Activated T-cell treated with anti-CD3 and anti-CD28 coated beads, Interleukin-2, amount 50 U/mL, for 24 hours (primary cell): ENCODE measurements around the gene PLA2G6.

Source experiments
- DNase-seq: peaks from one replicate; pipeline ENCODE4 v3.0.0-alpha.2; 2020
- H3K27ac Mint-ChIP-seq: 2 replicates; pipeline ENCODE4 v1.8.0; 2020; ENCODE audit warnings: mild to moderate bottlenecking, mixed read lengths
- H3K27me3 Mint-ChIP-seq: 2 replicates; pipeline ENCODE4 v1.8.0; 2020; ENCODE audit warnings: mixed read lengths
- H3K36me3 Mint-ChIP-seq: 2 replicates; pipeline ENCODE4 v1.8.0; 2020; ENCODE audit warnings: low read depth, mixed read lengths
- H3K4me1 Mint-ChIP-seq: 2 replicates; pipeline ENCODE4 v1.8.0; 2020; ENCODE audit warnings: low read depth, mixed read lengths
- H3K4me3 Mint-ChIP-seq: 2 replicates; pipeline ENCODE4 v1.8.0; 2020; ENCODE audit warnings: mild to moderate bottlenecking, moderate library complexity, mixed read lengths
- H3K9me3 Mint-ChIP-seq: 2 replicates; pipeline ENCODE4 v1.8.0; 2020; ENCODE audit warnings: mixed read lengths

PLA2G6 gene

DNA sequence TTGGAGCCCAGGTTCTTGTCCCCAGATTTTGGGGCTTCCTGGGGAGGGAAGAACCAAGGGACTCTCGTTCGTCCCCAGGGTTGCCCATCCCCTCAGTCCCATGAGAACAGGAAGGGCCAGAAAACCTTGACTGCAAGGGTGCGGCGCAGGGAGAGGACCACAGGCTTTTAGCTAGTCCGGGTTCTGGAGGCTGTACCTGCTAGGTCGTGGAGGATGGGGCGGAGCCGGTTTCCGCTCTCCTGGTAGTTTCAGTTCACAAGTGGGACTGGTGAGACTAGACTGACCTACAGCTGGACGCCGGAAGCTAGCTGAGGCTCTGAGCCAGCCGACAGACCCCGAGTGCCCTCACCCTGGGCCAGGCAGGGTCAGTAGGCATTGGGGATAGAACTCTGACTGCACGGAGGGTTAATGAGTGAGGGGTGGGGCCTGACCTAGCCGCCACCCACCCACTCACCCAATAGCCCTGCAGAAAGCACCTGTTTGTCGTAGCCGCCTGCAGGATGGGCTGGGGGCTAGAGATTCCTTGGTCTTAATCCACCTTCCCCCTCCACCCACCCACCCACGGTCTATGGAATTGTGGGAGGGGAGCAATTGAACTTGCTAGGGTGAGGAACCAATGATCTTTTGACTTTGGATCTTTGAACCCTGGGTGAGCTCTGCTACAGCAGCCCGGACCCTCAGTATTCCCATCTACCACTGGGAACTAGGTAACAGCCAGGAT lies 21.6 kb upstream of the PLA2G6 start:
- peaks cover 42% of the 10 kb centered on the region for H3K4me1 Mint-ChIP-seq

DNA sequence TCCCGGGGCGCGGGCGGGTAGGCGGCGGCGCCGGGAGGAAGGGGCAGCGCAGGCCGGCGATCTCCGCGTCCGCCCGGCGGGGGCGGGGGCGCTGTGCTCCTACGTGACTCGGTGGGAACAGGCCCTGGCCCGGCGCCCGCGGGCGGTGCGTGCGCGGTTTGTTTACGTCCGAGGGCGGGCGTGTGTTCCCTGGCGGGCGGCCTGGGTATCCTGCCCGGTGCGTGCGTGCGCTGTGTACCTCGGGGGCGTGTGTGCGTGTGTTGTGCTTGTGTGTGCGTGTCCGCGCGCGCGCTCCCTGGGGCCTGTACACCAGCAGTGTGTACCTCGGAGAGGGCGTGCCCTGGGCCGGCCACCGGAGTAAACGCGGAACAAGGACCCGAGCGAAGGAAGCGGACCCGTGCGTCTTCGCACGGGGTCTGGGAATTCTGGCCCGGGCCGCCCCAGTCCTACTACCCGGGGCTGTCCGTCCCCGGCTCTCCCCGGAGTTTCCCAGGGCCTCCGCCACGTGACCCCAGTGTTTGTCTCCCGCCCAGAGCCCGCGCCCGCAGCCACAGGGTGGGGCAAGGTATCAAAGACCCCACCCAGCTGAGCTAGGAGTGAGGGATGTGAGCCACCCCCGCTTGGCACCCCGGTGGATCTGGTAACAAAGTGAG lies 20.9 kb upstream of the PLA2G6 start:
- no peaks in the 10 kb centered on the region for H3K27me3 Mint-ChIP-seq
- peak; percentile 69 for DNase-seq
- no peaks in the 10 kb centered on the region for H3K9me3 Mint-ChIP-seq
- H3K4me1 Mint-ChIP-seq, result peaks cover 39% of the 10 kb centered on the region
- peaks cover 4% of the 10 kb centered on the region for H3K36me3 Mint-ChIP-seq
- H3K4me3 Mint-ChIP-seq, result peak overlapping the region; percentile 85
- peak overlapping the region; percentile 91 for H3K27ac Mint-ChIP-seq

More for the DNA sequence above, 21.6 kb upstream of the PLA2G6 start:
- peak overlapping the region; percentile 85 for H3K4me3 Mint-ChIP-seq
- peaks cover 6% of the 10 kb centered on the region for H3K36me3 Mint-ChIP-seq
- peak; percentile 58 for DNase-seq
- peak overlapping the region; percentile 91 for H3K27ac Mint-ChIP-seq
- H3K27me3 Mint-ChIP-seq, result no peaks in the 10 kb centered on the region
- no peaks in the 10 kb centered on the region for H3K9me3 Mint-ChIP-seq

DNA sequence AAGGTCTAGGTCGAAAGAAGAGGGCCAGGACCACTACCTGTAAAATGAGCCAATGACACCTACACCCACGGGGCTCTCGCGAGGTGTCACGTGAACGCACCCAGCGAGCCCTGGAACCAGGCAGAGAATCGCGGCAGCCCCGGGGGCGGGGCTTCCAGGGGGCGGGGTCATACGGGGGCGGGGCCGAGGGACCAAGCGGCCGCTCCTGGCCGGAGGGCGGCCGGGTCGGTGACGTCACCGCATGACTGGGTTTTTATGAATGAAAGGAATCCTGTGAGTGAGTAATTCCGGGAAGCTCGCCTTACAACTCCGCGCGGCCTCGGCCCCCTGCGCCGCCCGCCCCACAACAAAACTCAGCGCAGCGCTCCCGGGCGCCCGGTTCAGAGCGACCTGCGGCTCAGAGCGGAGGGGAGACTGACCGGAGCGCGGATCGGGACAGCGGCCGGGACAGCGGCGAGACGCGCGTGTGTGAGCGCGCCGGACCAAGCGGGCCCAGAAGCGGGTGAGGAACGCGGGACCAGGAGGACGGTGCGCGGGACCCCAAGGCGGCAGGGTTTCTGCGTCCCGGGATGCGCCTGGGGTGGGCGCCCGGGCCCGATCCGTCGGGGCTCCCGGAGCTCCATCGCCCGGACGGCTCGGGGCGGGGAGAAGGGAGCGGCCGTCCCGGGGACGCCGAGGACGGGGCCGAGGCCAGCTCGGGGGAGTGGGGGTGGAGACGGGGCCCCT lies 20.2 kb upstream of the PLA2G6 start, which contains the start of gene MAFF:
Gene MAFF (plus strand): TSS at position 284 of the 726 bp plus-strand sequence. CDS start 11,860 bp downstream, outside the sequence.
- H3K27ac Mint-ChIP-seq, result peak within 1 kb of the TSS; percentile 91
- peak within 1 kb of the TSS; percentile 86 for H3K4me3 Mint-ChIP-seq
- no peaks in the 10 kb centered on the region for H3K27me3 Mint-ChIP-seq
- DNase-seq, result peak; percentile 92
- peaks cover 39% of the 10 kb centered on the region for H3K4me1 Mint-ChIP-seq
- H3K36me3 Mint-ChIP-seq, result peaks cover 4% of the 10 kb centered on the region
- H3K9me3 Mint-ChIP-seq, result no peaks in the 10 kb centered on the region

DNA sequence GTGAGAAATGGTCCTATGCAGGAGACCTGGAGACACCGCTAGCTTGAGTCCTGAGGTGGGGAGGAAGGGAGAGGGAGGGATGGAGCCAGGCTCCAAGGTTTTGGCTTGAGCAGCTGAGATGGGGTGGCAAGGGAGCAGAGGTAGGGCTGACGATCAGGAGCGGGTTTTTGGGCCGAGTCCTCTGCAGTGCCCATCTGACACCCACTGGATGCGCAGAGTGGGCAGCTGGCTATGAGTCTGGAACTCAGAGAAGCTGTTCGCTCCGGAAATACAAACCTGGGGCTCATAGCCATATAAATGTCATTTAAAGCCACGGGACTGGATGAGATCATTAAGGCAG lies 19.7 kb upstream of the PLA2G6 start:
- no peak for DNase-seq
- Mint-ChIP-seq H3K9me3 (no peaks in the 10 kb centered on the region), H3K4me3 (peak overlapping the region; percentile 86), H3K4me1 (peaks cover 39% of the 10 kb centered on the region), H3K27me3 (no peaks in the 10 kb centered on the region), H3K36me3 (peaks cover 4% of the 10 kb centered on the region), H3K27ac (peak overlapping the region; percentile 84)

DNA sequence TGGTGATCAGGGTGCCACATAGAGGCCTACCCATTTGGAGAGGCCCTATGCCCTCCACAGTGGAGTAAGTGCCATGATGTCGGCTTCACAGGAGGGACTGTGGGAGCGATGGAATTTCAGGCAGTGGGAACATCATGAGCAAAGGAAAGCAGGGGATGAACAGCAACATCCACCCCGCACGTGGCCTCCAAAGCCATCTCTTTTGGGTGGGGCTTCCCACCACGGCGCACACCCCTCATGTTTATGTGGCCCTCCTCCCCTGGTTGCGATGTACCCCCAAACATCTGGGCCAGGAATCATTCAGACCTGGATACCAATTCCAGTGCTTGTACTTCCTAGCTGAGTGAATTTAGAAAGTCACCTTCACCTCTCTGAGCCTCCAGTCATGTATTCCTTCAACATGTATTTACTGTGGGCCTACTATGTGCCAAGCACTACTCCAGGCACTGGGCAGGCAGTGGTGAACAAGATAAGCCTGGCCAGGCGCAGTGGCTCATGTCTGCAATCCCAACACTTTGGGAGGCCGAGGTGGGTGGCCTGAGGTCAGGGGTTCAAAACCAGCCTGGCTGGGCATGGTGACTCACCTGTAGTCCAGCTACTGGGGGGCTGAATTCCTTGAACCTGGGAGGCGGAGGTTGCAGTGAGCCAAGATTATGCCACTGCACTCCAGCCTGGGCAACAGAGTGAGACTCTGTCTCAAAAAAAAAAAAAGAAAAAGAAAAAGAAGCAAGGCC lies 18.4 kb upstream of the PLA2G6 start:
- H3K4me1 Mint-ChIP-seq, result peaks cover 38% of the 10 kb centered on the region
- no peak overlapping the region for H3K4me3 Mint-ChIP-seq
- H3K36me3 Mint-ChIP-seq, result peaks cover 2% of the 10 kb centered on the region
- no peaks in the 10 kb centered on the region for H3K27me3 Mint-ChIP-seq
- no peaks in the 10 kb centered on the region for H3K9me3 Mint-ChIP-seq
- H3K27ac Mint-ChIP-seq, result no peak overlapping the region
- no peak for DNase-seq

DNA sequence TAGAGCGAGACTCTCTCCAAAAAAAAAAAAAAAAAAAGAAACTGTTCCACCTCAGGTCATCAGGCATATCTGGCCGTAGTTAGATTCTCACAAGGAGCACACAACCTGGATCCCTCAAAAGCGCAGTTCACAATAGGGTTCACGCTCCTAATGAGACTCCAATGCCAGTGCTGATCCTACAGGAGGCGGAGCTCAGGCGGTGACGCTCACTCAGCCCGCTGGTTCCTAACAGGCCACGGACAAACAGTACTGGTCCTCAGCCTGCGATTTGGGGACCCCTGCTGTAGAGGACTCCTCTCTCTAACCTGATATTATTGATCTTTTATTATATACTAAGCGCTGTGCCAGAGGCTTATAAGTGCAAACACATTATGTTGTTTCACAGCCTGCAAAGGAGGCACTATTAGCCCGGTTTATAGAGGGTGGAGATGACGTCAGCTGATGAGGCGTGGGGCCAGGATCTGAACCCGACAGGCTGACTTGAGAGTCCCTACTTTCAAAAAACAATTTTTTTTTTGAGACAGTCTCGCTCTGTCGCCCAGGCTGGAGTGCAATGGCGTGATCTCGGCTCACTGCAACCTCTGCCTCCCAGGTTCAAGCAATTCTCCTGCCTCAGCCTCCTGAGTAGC lies 15.3 kb upstream of the PLA2G6 start:
- no peaks in the 10 kb centered on the region for H3K27me3 Mint-ChIP-seq
- no peak for DNase-seq
- no peak overlapping the region for H3K4me3 Mint-ChIP-seq
- no peak overlapping the region for H3K27ac Mint-ChIP-seq
- H3K9me3 Mint-ChIP-seq, result no peaks in the 10 kb centered on the region
- peaks cover 20% of the 10 kb centered on the region for H3K4me1 Mint-ChIP-seq
- H3K36me3 Mint-ChIP-seq, result peaks cover 1% of the 10 kb centered on the region

DNA sequence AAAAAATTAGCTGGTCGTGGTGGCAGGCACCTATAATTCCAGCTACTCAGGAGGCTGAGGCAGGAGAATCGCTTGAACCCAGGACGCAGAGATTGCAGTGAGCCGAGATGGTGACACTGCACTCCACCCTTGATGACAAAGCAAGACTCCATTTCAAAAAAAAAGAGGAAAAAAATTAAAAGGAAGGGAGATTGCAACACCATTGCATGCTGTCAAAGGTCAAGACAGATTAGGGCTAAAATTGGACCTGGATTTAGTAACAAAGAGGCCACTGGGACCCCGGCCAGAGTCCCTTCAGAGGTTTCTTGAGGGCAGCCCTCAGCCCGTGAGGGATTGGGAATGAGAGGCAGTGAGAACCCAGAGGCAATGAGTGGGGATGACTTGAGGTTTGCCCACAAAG lies 11.9 kb upstream of the PLA2G6 start:
- Mint-ChIP-seq H3K9me3 (no peaks in the 10 kb centered on the region), H3K27me3 (no peaks in the 10 kb centered on the region), H3K4me3 (no peak overlapping the region), H3K36me3 (no peaks in the 10 kb centered on the region), H3K27ac (no peak overlapping the region), H3K4me1 (peaks cover 4% of the 10 kb centered on the region)
- no peak for DNase-seq

DNA sequence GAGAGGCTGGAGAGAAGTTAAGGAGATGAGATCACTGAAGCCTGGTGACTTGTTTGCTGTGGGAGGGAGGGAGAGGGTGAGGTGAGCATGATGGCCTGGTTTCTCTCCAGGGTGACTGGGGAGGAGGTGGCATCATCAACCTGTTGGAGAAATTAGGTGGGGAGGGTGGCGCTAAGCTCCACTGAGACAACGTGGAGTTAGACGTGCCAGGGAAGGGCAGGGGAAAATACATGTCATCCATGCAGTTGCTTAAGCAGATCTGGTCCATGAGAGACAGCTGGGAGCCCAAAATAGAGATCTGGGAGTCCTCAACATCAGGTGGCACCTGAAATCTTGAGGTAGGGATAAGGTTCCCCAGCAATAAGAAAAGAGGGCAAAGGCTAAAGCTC lies 10.8 kb upstream of the PLA2G6 start:
- H3K27ac Mint-ChIP-seq, result no peak overlapping the region

DNA sequence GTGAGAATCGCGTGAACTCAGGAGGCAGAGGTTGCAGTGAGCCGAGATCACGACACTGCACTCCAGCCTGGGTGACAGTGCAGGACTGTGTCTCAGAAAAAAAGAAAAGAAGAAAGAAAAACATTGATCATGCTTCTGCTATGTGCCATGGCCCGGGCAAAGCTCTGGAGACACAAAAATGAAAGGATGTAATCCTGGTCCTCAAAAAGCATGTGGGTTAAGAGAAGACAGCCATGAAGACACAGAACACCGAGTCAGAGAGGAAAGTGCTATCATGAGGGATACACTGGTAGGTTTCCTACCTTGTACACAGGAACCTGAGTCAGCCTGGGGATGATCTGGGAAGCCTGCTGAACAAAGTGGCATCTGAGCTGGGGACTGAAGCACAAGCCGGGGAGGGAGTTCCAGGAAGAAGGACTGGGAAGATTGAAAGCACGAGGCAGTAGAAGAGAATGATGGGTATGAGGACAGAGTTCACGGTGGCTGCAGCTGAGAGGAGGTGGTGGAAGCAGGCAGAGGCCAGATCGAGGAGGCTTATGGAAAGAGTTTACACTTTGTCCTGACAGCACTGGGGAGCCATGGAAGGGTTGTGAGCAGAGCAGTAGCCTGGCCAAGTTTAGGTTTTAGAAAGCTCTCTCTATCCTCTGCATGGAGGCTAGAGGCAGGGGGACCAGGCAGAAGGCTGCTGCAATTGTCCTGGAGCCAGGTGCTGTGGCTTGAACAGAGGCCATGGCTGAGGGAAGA lies 10.3 kb upstream of the PLA2G6 start:
- peaks cover 4% of the 10 kb centered on the region for H3K4me1 Mint-ChIP-seq
- no peak for DNase-seq
- no peaks in the 10 kb centered on the region for H3K9me3 Mint-ChIP-seq
- no peaks in the 10 kb centered on the region for H3K36me3 Mint-ChIP-seq
- no peak overlapping the region for H3K4me3 Mint-ChIP-seq
- H3K27ac Mint-ChIP-seq, result no peak overlapping the region
- no peaks in the 10 kb centered on the region for H3K27me3 Mint-ChIP-seq

More for the DNA sequence above, 10.8 kb upstream of the PLA2G6 start:
- H3K9me3 Mint-ChIP-seq, result no peaks in the 10 kb centered on the region
- peaks cover 4% of the 10 kb centered on the region for H3K4me1 Mint-ChIP-seq
- no peak for DNase-seq
- no peak overlapping the region for H3K4me3 Mint-ChIP-seq
- no peaks in the 10 kb centered on the region for H3K36me3 Mint-ChIP-seq
- H3K27me3 Mint-ChIP-seq, result no peaks in the 10 kb centered on the region

DNA sequence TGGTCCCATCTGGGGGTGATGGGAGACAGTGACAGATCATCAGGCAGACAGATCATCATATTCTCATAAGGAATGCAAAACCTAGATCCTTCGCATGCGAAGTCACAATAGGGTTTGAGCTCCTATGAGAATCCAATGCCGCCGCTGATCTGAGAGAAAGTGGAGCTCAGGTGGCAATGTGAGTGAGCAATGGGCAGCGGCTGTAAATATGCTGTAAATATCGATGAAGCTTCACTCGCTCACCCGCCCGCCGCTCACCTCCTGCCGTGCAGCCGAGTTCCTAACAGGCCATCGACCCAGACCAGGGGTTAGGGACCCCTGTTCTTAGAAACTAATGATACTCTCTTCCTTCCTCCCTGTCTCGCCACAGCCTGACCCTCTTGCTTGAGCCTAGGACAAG lies 9.4 kb upstream of the PLA2G6 start:
- no peaks in the 10 kb centered on the region for H3K9me3 Mint-ChIP-seq
- H3K4me1 Mint-ChIP-seq, result peaks cover 4% of the 10 kb centered on the region
- H3K27me3 Mint-ChIP-seq, result no peaks in the 10 kb centered on the region
- H3K36me3 Mint-ChIP-seq, result no peaks in the 10 kb centered on the region
- no peak overlapping the region for H3K4me3 Mint-ChIP-seq
- DNase-seq, result no peak
- no peak overlapping the region for H3K27ac Mint-ChIP-seq

DNA sequence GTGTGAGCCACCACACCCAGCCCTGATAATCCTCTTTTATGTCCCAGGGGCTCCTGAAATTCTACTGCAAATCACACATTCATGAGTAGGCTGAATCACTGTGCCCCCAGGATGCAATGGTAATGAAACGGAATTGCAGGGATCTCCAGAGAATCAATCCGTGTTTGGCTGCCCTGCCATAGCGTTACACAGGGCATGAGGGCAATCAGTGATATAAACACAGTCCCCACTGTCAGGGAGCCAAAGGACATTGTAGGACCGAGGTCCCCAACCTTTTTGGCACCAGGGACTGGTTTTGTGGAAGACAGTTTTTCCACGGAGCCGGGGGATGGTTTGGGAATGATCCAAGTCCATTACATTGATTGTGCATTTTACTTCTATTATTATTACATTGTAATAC lies 9.0 kb upstream of the PLA2G6 start:
- no peaks in the 10 kb centered on the region for H3K9me3 Mint-ChIP-seq
- no peak overlapping the region for H3K27ac Mint-ChIP-seq
- no peak overlapping the region for H3K4me3 Mint-ChIP-seq
- peaks cover 4% of the 10 kb centered on the region for H3K4me1 Mint-ChIP-seq
- no peaks in the 10 kb centered on the region for H3K27me3 Mint-ChIP-seq
- no peak for DNase-seq
- H3K36me3 Mint-ChIP-seq, result no peaks in the 10 kb centered on the region

DNA sequence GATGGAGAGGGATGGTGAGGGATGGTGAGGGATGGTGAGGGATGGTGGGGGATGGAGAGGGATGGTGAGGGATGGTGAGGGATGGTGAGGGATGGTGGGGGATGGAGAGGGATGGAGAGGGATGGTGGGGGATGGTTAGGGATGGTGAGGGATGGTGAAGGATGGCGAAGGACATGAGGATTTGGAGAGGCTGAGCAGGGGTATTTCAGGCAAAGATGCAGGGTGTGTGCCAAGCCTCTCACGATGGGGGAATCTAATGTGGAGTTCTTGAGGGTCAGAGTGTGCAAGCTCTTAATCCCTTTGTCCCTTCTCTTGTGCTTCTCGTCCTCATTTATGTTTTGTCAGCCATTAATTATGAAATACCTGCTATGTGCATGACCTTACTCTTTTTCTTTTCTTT lies 7.5 kb upstream of the PLA2G6 start:
- Mint-ChIP-seq H3K27me3 (no peaks in the 10 kb centered on the region), H3K9me3 (no peaks in the 10 kb centered on the region), H3K4me1 (no peaks in the 10 kb centered on the region), H3K36me3 (no peaks in the 10 kb centered on the region), H3K4me3 (no peak overlapping the region), H3K27ac (no peak overlapping the region)
- no peak for DNase-seq

DNA sequence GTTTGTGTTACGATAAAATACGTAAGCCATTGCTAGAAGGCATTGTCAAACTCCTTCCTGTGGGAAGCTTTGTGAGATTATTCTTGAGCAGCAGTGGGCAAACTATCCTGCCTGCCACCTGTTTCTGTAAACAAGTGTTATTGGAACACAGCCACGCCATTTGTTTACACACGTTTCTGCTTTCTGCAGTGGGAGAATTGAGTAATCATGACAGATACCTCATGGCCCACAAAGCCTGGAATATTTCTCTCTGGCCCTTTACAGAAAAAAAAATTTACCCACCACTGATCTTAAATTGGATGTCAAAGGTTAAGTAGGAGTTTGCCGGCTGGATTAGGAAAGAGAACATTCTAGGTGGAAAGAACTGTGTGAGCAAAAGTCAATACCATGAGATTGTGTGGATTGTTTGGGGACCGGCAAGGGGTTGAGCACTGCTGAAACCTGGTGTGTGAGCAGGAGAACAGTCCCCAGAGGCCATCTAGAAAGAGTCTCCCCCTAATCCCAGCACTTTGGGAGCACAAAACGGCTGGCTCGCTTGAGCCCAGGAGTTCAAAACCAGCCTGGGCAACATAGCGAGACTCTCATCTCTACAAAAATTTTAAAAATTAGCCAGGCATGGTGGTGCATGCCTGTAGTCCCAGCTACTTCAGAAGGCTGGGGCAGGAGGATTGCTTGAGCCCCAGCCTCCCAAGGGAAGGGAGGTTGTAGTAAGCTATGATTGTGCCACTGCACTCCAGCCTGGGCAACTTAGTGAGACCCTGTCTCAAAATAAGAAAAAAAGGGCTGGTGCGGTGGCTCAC lies 6.0 kb upstream of the PLA2G6 start:
- DNase-seq, result no peak
- H3K27me3 Mint-ChIP-seq, result no peaks in the 10 kb centered on the region

More for the DNA sequence above, 6.0 kb upstream of the PLA2G6 start:
- H3K4me3 Mint-ChIP-seq, result no peak overlapping the region
- H3K27ac Mint-ChIP-seq, result no peak overlapping the region
- no peaks in the 10 kb centered on the region for H3K9me3 Mint-ChIP-seq
- peaks cover 4% of the 10 kb centered on the region for H3K4me1 Mint-ChIP-seq
- H3K36me3 Mint-ChIP-seq, result no peaks in the 10 kb centered on the region
